HT1080 (cell line): ENCODE measurements around the gene SLC1A4. TPM values are rescaled to one million over a fixed set of nuclear protein-coding genes. Genes with fewer than 3 reads are reported as not detected.

ENCODE experiments used
- DNase-seq: peaks from one replicate; pipeline ENCODE4 v3.0.0-alpha.2; 2015; ENCODE audit warnings: low read depth
- small RNA-seq: library from RNA; depleted of rRNA; stranded (forward); fragments of <200 nt; gene quantifications from one replicate; pipeline ENCODE3, GENCODE V24; 2014
- total RNA-seq: library from RNA; depleted of rRNA; stranded (reverse); fragments of >200 nt; shearing (Covaris generic); gene quantifications from 2 replicates; pipeline ENCODE4 v1.2.3, GENCODE V29; 2014; rRNA removed

SLC1A4 gene
- total RNA-seq, 1 experiment from 2014 or later = 10.1 TPM

DNA sequence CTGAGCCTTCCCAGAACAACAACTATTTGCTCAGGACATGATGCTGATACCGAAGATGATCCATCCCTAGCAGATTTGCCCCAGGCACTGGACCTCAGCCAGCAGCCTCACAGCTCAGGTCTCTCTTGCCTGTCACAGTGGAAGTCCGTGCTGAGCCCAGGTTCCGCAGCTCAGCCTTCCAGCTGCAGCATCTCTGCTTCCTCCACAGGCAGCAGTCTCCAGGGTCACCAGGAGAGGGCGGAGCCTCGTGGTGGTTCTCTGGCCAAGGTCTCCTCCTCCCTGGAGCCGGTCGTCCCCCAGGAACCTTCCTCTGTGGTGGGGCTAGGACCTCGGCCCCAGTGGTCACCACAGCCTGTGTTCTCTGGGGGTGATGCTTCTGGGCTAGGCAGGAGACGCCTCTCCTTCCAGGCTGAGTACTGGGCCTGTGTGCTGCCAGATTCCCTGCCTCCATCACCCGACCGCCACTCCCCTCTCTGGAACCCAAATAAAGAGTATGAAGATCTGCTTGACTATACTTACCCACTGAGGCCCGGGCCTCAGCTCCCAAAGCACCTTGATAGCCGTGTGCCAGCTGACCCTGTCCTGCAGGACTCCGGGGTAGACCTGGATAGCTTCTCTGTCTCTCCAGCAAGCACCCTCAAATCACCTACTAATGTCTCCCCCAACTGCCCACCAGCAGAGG, 82.4 kb downstream of the SLC1A4 start:
- no peak for DNase-seq

DNA sequence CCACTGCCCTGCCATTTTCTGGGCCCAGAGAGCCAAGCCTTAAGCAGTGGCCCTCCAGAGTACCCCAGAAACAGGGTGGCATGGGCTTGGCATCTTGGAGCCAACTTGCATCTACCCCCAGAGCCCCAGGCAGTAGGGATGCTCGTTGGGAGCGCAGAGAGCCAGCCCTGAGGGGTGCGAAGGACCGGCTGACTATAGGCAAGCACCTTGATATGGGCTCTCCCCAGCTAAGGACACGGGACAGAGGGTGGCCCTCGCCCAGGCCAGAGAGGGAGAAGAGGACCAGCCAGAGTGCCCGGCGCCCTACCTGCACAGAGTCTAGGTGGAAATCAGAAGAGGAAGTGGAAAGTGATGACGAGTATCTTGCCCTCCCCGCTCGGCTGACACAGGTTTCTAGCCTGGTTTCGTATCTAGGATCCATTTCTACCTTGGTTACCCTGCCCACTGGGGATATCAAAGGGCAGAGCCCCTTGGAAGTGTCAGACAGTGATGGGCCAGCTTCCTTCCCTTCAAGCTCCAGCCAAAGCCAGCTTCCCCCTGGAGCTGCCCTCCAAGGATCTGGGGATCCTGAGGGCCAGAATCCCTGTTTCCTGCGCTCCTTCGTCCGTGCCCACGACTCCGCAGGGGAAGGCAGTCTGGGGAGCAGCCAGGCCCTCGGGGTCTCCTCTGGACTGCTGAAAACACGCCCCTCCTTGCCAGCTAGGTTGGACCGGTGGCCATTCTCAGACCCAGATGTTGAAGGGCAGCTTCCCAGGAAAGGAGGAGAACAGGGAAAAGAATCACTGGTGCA, 83.2 kb downstream of the SLC1A4 start:
- DNase-seq = no peak

Small RNA genes within 50 kb of the gene (small RNA-seq; reads per million reads assigned to genes)
- gene RNU6-548P = not detected

Other genes starting within 250 kb of the SLC1A4 start
- 3.4 and 3.7 TPM in 2 replicates for gene CEP68, start 67.0 kb downstream of the SLC1A4 start, total RNA-seq
- gene RAB1A, start 140.7 kb downstream of the SLC1A4 start, total RNA-seq = 87.6 and 108 TPM in 2 replicates
- 45.7 and 114 TPM in 2 replicates for gene ACTR2, start 238.4 kb downstream of the SLC1A4 start, total RNA-seq